Measurements from ENCODE around the gene JPT2.

- TF ChIP-seq POLR2AphosphoS5 (IDR thresholded peaks at IDR 0.05) (no peak), CTCF (IDR thresholded peaks at IDR 0.05) (no peak), POLR2A (IDR thresholded peaks at IDR 0.05) (no peak), EP300 (IDR thresholded peaks at IDR 0.05) (no peak)
These were observed 12.7 kb downstream of the JPT2 start for GRCh38 chr16:1690810-1691209.

Data from suprapubic skin (tissue), 4 donors.